IMR-90 (cell line): Measurements from ENCODE around the gene APAF1. TPM values are rescaled to one million over a fixed set of nuclear protein-coding genes. Genes with fewer than 3 reads are reported as not detected.

Experiments used
- ATAC-seq: fragments of 200-7000 bp; cut with Tn5 transposase; 2 replicates; pipeline ENCODE4 v1.9.1; 2020; ENCODE audit warnings: low read depth, mild to moderate bottlenecking, moderate library complexity
- BruUV-seq: library from RNA; stranded (reverse); fragments of 400-500 nt; replicated peaks from 2 replicates; lab custom pipeline; 2021; lab: Mats Ljungman, UMichigan
- CTCF ChIA-PET: fragments of 300-600 bp; formaldehyde crosslinking; extraction: SDS; loops from one replicate; lab custom pipeline; 2021; ENCODE audit warnings: antibody characterized with exemption; lab: Yijun Ruan, JAX
- POLR2A ChIA-PET: fragments of 300-600 bp; sonication (Branson Sonifier 250); formaldehyde crosslinking; loops from one replicate; lab custom pipeline; 2022; ENCODE audit warnings: antibody characterized with exemption; ENCODE audit not compliant: unreplicated experiment; lab: Charles Lee
- DNase-seq: peaks from one replicate; pipeline ENCODE4 v3.0.0; 2013
- H2AFZ ChIP-seq: replicated peaks from 2 replicates; pipeline ENCODE3; 2013; ENCODE audit warnings: low read length, mild to moderate bottlenecking; ENCODE audit not compliant: poor library complexity
- H2AK5ac ChIP-seq: 2 replicates; pipeline ENCODE4 v1.6.1; 2013; ENCODE audit warnings: low read depth, low read length, inconsistent platforms
- H2AK9ac ChIP-seq: replicated peaks from 2 replicates; pipeline ENCODE3; 2013; ENCODE audit warnings: mild to moderate bottlenecking, low read depth, low read length, moderate library complexity; ENCODE audit not compliant: poor library complexity
- H2BK120ac ChIP-seq: 2 replicates; pipeline ENCODE4 v1.6.1; 2013; ENCODE audit warnings: low read depth, low read length, inconsistent platforms
- H2BK15ac ChIP-seq: 3 replicates; pipeline ENCODE4 v1.6.1; 2013; ENCODE audit warnings: low read depth, low read length, inconsistent platforms
- H2BK20ac ChIP-seq: 2 replicates; pipeline ENCODE4 v1.6.1; 2013; ENCODE audit warnings: low read depth, mild to moderate bottlenecking, inconsistent platforms, low read length, moderate library complexity
- H2BK5ac ChIP-seq: 2 replicates; pipeline ENCODE4 v1.6.1; 2013; ENCODE audit warnings: mild to moderate bottlenecking, low read depth, low read length, inconsistent platforms; ENCODE audit not compliant: poor library complexity, severe bottlenecking
- H3K14ac ChIP-seq: replicated peaks from 2 replicates; pipeline ENCODE4 v1.6.1; 2013; ENCODE audit warnings: low read depth, low read length, inconsistent platforms
- H3K18ac ChIP-seq: 2 replicates; pipeline ENCODE4 v1.6.1; 2013; ENCODE audit warnings: low read depth, low read length, control low read depth
- H3K23ac ChIP-seq: 2 replicates; pipeline ENCODE4 v1.6.1; 2013; ENCODE audit warnings: low read depth, low read length, inconsistent platforms
- H3K27ac ChIP-seq: 2 replicates; pipeline ENCODE4 v1.5.1; 2013; ENCODE audit warnings: mild to moderate bottlenecking, control low read depth, low read length; ENCODE audit not compliant: insufficient read depth
- H3K27me3 ChIP-seq: 2 replicates; pipeline ENCODE4 v1.6.1; 2013; ENCODE audit warnings: low read length; ENCODE audit not compliant: control insufficient read depth, insufficient read depth
- H3K36me3 ChIP-seq: 2 replicates; pipeline ENCODE4 v1.6.1; 2013; ENCODE audit warnings: low read length, mixed read lengths; ENCODE audit not compliant: control insufficient read depth, insufficient read depth
- H3K4ac ChIP-seq: 2 replicates; pipeline ENCODE4 v1.6.1; 2013; ENCODE audit warnings: low read depth, low read length, inconsistent platforms
- H3K4me1 ChIP-seq: 2 replicates; pipeline ENCODE4 v1.6.1; 2013; ENCODE audit warnings: low read length, mixed read lengths; ENCODE audit not compliant: control insufficient read depth, insufficient read depth
- H3K4me2 ChIP-seq: 2 replicates; pipeline ENCODE4 v1.6.1; 2013; ENCODE audit warnings: low read depth, mild to moderate bottlenecking, control low read depth, low read length, moderate library complexity
- H3K4me3 ChIP-seq: 2 replicates; pipeline ENCODE4 v1.5.1; 2013; ENCODE audit warnings: low read depth, mild to moderate bottlenecking, control low read depth, low read length, moderate library complexity; ENCODE audit not compliant: insufficient read depth
- H3K56ac ChIP-seq: 2 replicates; pipeline ENCODE4 v1.6.1; 2013; ENCODE audit warnings: low read length, inconsistent platforms; ENCODE audit not compliant: insufficient read depth; ENCODE audit errors: extremely low read depth
- H3K79me1 ChIP-seq, 2 experiments: 2 replicates each; pipeline ENCODE4 v1.6.1; 2013; ENCODE audit warnings: low read length in 2 of 2, inconsistent platforms in 1 of 2, low read depth in 1 of 2
- H3K9ac ChIP-seq: 2 replicates; pipeline ENCODE4 v1.6.1; 2013; ENCODE audit warnings: low read depth, low read length, control low read depth
- H3K9me1 ChIP-seq: 2 replicates; pipeline ENCODE4 v1.6.1; 2013; ENCODE audit warnings: low read length, inconsistent platforms; ENCODE audit not compliant: insufficient read depth
- H3K9me3 ChIP-seq: 2 replicates; pipeline ENCODE4 v1.6.1; 2013; ENCODE audit warnings: low read length; ENCODE audit not compliant: control insufficient read depth, insufficient read depth
- H4K20me1 ChIP-seq: 2 replicates; pipeline ENCODE4 v1.6.1; 2013; ENCODE audit warnings: low read length, inconsistent platforms; ENCODE audit not compliant: insufficient read depth
- H4K5ac ChIP-seq: 2 replicates; pipeline ENCODE4 v1.6.1; 2013; ENCODE audit warnings: mild to moderate bottlenecking, low read depth, low read length, control low read depth
- H4K8ac ChIP-seq, 2 experiments: 2 replicates each; pipeline ENCODE4 v1.6.1; 2013; ENCODE audit warnings: low read depth in 2 of 2, low read length in 2 of 2, control low read depth in 1 of 2, inconsistent platforms in 1 of 2
- H4K91ac ChIP-seq: 2 replicates; pipeline ENCODE4 v1.6.1; 2013; ENCODE audit warnings: low read depth, low read length, inconsistent platforms; ENCODE audit not compliant: insufficient read depth
- BHLHE40 ChIP-seq: fragments of 150-350 bp; IDR thresholded peaks from 2 replicates; pipeline ENCODE4 v1.6.1; 2016; ENCODE audit warnings: mild to moderate bottlenecking, low read depth, low read length
- CEBPB ChIP-seq: IDR thresholded peaks from 2 replicates; pipeline ENCODE4 v1.6.1; 2012; ENCODE audit warnings: low read depth, low read length, improper control_type of control experiment
- CHD1 ChIP-seq: IDR thresholded peaks from 2 replicates; pipeline ENCODE4 v1.6.1; 2012; ENCODE audit warnings: low read depth, low read length, improper control_type of control experiment
- CTCF ChIP-seq: conservative IDR thresholded peaks from 2 replicates; pipeline ENCODE4 v1.5.1; 2012; ENCODE audit warnings: mild to moderate bottlenecking, low read depth, low read length, improper control_type of control experiment
- ELK1 ChIP-seq: fragments of 150-350 bp; IDR thresholded peaks from 2 replicates; pipeline ENCODE4 v1.6.1; 2016; ENCODE audit warnings: low read depth, mild to moderate bottlenecking, low read length, moderate library complexity, borderline replicate concordance
- FOS ChIP-seq: fragments of 150-350 bp; IDR thresholded peaks from 2 replicates; pipeline ENCODE4 v1.6.1; 2016; ENCODE audit warnings: low read depth, low read length
- MAFK ChIP-seq: IDR thresholded peaks from 2 replicates; pipeline ENCODE4 v1.6.1; 2012; ENCODE audit warnings: low read depth, low read length, improper control_type of control experiment
- MAZ ChIP-seq: IDR thresholded peaks from 2 replicates; pipeline ENCODE4 v1.6.1; 2012; ENCODE audit warnings: low read depth, mild to moderate bottlenecking, low read length, improper control_type of control experiment, moderate library complexity, borderline replicate concordance
- MXI1 ChIP-seq: IDR thresholded peaks from 2 replicates; pipeline ENCODE4 v1.6.1; 2012; ENCODE audit warnings: low read depth, mild to moderate bottlenecking, low read length, moderate library complexity, borderline replicate concordance
- NFE2L2 ChIP-seq: fragments of 150-350 bp; IDR thresholded peaks from 2 replicates; pipeline ENCODE4 v1.6.1; 2016; ENCODE audit warnings: low read depth, mild to moderate bottlenecking, low read length
- POLR2A ChIP-seq: IDR thresholded peaks from 2 replicates; pipeline ENCODE4 v1.6.1; 2012; ENCODE audit warnings: mild to moderate bottlenecking, low read depth, low read length
- RAD21 ChIP-seq: IDR thresholded peaks from 2 replicates; pipeline ENCODE4 v1.6.1; 2012; ENCODE audit warnings: low read length, improper control_type of control experiment
- RFX5 ChIP-seq: IDR thresholded peaks from 2 replicates; pipeline ENCODE4 v1.8.0; 2012; ENCODE audit warnings: low read depth, mild to moderate bottlenecking, low read length, moderate library complexity
- SMC3 ChIP-seq: fragments of 150-350 bp; IDR thresholded peaks from 2 replicates; pipeline ENCODE4 v1.6.1; 2016; ENCODE audit warnings: low read depth, mild to moderate bottlenecking, antibody characterized with exemption, low read length, moderate library complexity
- USF2 ChIP-seq: fragments of 150-350 bp; IDR thresholded peaks from 2 replicates; pipeline ENCODE4 v1.6.1; 2017; ENCODE audit warnings: mild to moderate bottlenecking, antibody characterized with exemption, low read length, low read depth
- WGBS, 2 experiments: methylation state at CpG; one replicate each; pipeline versions ENCODE4 v1.1.5 to v1.1.7; 2013; ENCODE audit warnings: missing lambda C conversion rate in 2 of 2; ENCODE audit not compliant: insufficient read length in 1 of 2; ENCODE audit errors: extremely low coverage in 2 of 2; 5-methylcytosine and 5-hydroxymethylcytosine counted together
- dilution Hi-C: fragments of 300-500 bp; cut with HindIII; formaldehyde crosslinking; loops from one replicate; pipeline ENCODE4 v1.14.3; 2018; ENCODE audit warnings: low sequenced_read_pairs; ENCODE audit not compliant: unreplicated experiment
- in situ Hi-C: fragments of 300-500 bp; cut with MboI; formaldehyde crosslinking; loops from 3 replicates; pipeline ENCODE4 v1.14.3; 2019; ENCODE audit warnings: low sequenced_read_pairs, inconsistent platforms, mixed read lengths
- intact Hi-C: fragments of 100-400 bp; cut with micrococcal nuclease; formaldehyde crosslinking; loops from 2 replicates; pipeline ENCODE4 v1.10.0; 2022
- polyA plus RNA-seq, 3 experiments: library from polyadenylated mRNA; depleted of rRNA; stranded (reverse); fragments of >200 nt; gene quantifications; 2 replicates each; pipeline ENCODE4 v1.2.3, GENCODE V29; 2012; ENCODE audit warnings: low replicate concordance in 1 of 3
- total RNA-seq: library from RNA; depleted of rRNA; stranded (reverse); fragments of >200 nt; gene quantifications from 2 replicates; pipeline ENCODE4 v1.2.3, GENCODE V29; 2012

Gene APAF1
- total and polyA plus RNA-seq, 2 of the 4 experiments (the other 2 are of a cell fraction), result 10.9 to 32.8 TPM

- no peaks in the 10 kb centered on the region for H3K4me1 ChIP-seq
- no peak overlapping the region for H3K14ac ChIP-seq
- H3K27ac ChIP-seq, result no peak overlapping the region
- no peak overlapping the region for H2BK20ac ChIP-seq
- H3K36me3 ChIP-seq, result peaks cover 27% of the 10 kb centered on the region
- no peaks in the 10 kb centered on the region for H3K27me3 ChIP-seq
- no peak overlapping the region for H2BK120ac ChIP-seq
- H3K4ac ChIP-seq, result no peak overlapping the region
- no peak overlapping the region for H2AFZ ChIP-seq
- H3K4me3 ChIP-seq, result no peak overlapping the region
- ChIA-PET POLR2A (no interaction called here), CTCF (no interaction called here)
- H4K20me1 ChIP-seq, result no peaks in the 10 kb centered on the region
- no peaks in the 10 kb centered on the region for H3K9me3 ChIP-seq
- no peak overlapping the region for H4K8ac ChIP-seq
- no peak overlapping the region for H2BK15ac ChIP-seq
- no peak overlapping the region for H4K5ac ChIP-seq
- no peaks in the 10 kb centered on the region for H3K9me1 ChIP-seq
- H3K4me2 ChIP-seq, result no peak overlapping the region
- in situ Hi-C loops, result loop anchor here (10.0 kb wide), 1 partner anchor 242 kb away; no protein-coding TSS in a partner anchor
- WGBS, 2 experiments, result 100% methylated on average over 3 of the region's 6 CpGs; no CpG with 5 or more reads in 1 of the 2 experiments
- H4K91ac ChIP-seq, result no peak overlapping the region
- dilution Hi-C loops, result no loop called here
- no peak overlapping the region for H3K23ac ChIP-seq
- intact Hi-C loops, result loop anchor here (1.0 kb wide), 1 partner anchor 50 kb away; no protein-coding TSS in a partner anchor
- no peak overlapping the region for H3K9ac ChIP-seq
- H3K56ac ChIP-seq, result no peak overlapping the region
- BruUV-seq, result no TSS peak
- H2AK9ac ChIP-seq, result no peak overlapping the region
- no peak overlapping the region for H2BK5ac ChIP-seq
- no peak overlapping the region for H2AK5ac ChIP-seq
- no peak for ATAC-seq
- H3K18ac ChIP-seq, result no peak overlapping the region
- H3K79me1 ChIP-seq, result peaks cover 15 to 21% of the 10 kb centered on the region in 2 experiments
- no peak for DNase-seq
- TF ChIP-seq BHLHE40, result no peak
- no peak for TF ChIP-seq CHD1
- TF ChIP-seq MXI1, result no peak
- TF ChIP-seq RFX5, result no peak
- TF ChIP-seq MAFK, result no peak
- no peak for TF ChIP-seq FOS
- TF ChIP-seq CEBPB, result no peak
- no peak for TF ChIP-seq RAD21
- TF ChIP-seq USF2, result no peak
- no peak for TF ChIP-seq NFE2L2
- TF ChIP-seq MAZ, result no peak
- no peak for TF ChIP-seq ELK1
- TF ChIP-seq CTCF, result no peak
- no peak for TF ChIP-seq POLR2A
- no peak for TF ChIP-seq SMC3
Measured at GRCh38 chr12:98656289-98657101, 11.4 kb downstream of the APAF1 start.
